GM19452 (cell line): ENCODE measurements around the gene FAM200A.
"Not testable (repeated sequence)": the region's sequence is repeated elsewhere in the genome, so short reads cannot be mapped to it uniquely, and the experiment has no call there.

Experiments used
- ATAC-seq: cut with Tn5 transposase; IDR thresholded peaks from one replicate; pipeline ENCODE4 v1.9.1; 2021; ENCODE audit not compliant: unreplicated experiment

FAM200A gene

GRCh38 chr7:99504603-99505323 is 47.2 kb downstream of the FAM200A start, which contains the start of gene ZKSCAN5:
Gene ZKSCAN5 (plus strand): TSS chr7:99504662. CDS start chr7:99506045, 1,383 bp downstream.
- ATAC-seq = peak; percentile 80

- ATAC-seq = no peak
These were observed 47.7 kb downstream of the FAM200A start for GRCh38 chr7:99504281-99504602.

DNA sequence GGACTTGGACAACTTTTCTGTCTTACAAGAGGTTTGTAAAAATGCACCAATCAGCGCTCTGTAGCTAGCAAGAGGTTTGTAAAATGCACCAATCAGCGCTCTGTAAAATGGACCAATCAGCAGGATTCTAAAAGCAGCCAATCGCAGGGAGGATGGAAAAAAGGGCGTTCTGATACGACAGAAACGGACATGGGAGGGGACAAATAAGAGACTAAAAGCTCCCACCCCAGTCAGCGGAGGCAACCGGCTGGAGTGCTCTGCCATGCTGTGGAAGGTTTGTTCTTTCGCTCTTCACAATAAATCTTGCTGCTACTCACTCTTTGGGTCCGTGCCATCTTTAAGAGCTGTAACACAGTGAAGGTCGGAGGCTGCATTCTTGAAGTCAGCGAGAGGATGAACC is 50.7 kb downstream of the FAM200A start:
- ATAC-seq = not testable (repeated sequence)

DNA sequence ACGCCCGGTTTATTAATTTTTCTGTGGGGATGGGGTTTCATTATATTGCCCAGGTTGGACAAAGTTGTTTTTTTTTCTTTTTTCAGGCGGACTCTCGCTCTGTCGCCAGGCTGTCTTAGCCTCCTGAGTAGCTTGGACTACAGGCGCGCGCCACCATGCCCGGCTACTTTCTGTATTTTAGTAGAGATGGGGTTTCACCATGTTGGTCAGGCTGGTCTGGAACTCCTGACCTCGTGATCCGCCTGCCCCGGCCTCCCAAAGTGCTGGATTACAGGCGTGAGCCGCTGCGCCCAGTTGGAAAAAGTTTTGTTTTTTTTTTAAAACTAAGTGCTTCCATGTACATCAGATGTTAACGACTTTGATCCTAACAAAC is 51.3 kb downstream of the FAM200A start:
- no peak for ATAC-seq

GRCh38 chr7:99499721-99500636 is 51.9 kb downstream of the FAM200A start, which contains the start of gene ZNF394:
Gene ZNF394 (minus strand): TSS chr7:99500281. CDS start chr7:99500093, 188 bp downstream.
- peak; percentile 46 for ATAC-seq

DNA sequence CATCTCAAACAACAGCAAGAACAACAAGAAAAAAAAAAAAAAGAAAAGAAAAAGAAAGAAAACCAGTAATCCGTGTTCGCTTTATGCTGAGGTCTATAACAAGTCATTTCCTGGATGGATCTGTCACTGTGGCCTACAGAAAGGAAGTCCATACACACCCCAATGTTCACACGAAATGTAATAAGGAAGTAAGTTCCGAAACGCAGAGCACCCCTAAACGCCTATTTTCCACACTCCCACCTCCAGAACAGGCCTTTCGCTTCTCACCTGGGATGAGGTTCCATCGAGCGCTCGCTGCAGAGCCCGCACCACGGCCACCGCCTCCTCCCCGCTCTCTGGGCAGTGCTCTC is 52.6 kb downstream of the FAM200A start:
- no peak for ATAC-seq

DNA sequence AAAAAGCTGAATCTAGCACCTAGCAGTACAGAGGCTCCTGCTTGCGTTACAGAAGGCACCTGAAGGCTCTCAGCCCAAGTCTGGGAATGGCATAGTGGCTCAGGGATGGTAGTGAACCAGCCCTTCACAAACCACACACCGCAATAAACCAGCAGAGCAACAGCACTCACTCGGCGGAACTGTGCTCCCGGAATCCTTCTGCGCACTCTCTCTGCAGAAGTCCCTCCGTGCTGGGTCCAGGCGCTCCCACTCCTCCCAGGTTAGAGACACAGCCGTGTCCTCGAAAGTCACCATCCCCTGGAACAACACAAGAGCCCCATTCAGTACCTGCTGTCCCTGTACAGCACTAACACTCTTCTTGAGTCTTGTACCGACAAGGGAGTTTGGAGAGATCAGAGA is 53.4 kb downstream of the FAM200A start:
- ATAC-seq = no peak

DNA sequence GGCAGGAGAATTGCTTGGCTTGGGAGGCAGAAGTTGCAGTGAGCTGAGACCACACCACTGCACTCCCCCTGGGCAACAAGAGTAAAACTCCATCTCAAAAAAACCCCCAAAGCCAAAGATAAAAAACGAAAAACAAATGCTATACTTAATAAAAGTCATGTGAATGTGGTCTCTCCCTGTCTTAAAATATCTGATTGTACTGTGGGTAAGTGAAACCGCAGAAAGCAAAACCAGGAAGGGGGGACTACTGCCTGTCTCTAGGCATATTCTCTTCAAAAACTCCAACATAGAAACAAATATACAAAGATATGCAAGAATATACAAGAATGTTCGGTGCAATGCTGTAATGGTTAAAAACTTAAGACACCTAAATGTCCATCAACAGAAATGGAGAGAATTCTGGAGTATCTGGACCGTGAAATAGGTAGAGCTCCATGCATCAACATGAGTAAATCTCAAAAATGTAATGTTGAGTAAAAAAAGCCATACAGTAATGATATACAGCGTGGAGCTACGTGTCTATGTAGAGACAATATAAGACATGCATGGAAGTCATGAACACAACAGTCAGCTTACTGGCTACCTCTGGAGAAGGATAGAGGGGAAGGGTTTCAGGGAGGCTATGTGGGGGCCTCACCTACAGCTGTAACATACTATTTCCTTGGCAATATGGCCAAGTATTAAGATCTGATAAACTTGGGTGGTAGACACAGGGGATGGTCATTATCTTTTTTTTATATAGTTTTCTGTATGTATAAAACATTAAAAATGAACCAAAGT is 54.0 kb downstream of the FAM200A start:
- ATAC-seq = no peak
